Stimulated activated CD8-positive, alpha-beta memory T cell treated with anti-CD3 and anti-CD28 coated beads, Interleukin-15, amount 100 ng/mL, for 48 hours (primary cell): ENCODE data around the gene DNAJC15.
"Not testable (repeated sequence)": the region's sequence is repeated elsewhere in the genome, so short reads cannot be mapped to it uniquely, and the experiment has no call there.

Experiments used
- DNase-seq, 2 donors: peaks; one replicate each; pipeline ENCODE4 v3.0.0-alpha.2; 2020; ENCODE audit warnings: low read depth in 2 of 2

Gene DNAJC15

DNA sequence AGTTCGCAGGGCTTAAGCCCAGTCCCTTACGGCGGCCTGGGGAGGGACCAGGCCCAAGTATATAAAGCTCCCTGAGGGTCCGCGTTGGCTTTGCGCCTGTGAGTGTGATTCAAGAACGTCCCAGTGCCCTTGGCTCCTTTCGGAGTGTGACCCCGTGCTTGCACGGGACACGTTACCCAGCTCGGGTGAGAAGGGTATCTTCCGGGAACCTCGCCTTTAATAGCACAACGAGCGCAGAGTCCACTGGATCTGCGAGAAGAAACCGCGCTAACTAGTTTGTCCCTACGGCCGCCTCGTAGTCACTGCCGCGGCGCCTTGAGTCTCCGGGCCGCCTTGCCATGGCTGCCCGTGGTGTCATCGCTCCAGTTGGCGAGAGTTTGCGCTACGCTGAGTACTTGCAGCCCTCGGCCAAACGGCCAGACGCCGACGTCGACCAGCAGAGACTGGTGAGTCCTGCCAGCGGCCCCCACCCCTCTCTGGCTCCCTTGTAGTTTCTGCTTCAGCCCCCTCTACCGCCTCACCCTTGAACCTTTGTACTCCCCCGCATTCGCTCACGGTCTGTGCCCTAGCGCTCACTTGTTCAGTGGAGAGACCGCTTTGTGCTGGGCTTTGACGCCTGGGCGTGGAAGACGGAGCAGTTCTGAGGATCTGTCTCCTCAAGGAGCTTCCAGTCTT lies at the start of gene DNAJC15:
Gene DNAJC15, plus strand, starts transcription at position 298 of the 675 bp plus-strand sequence. Its CDS starts 41 bp downstream, at position 339.
- peak; percentile 61 to 72 for DNase-seq

DNA sequence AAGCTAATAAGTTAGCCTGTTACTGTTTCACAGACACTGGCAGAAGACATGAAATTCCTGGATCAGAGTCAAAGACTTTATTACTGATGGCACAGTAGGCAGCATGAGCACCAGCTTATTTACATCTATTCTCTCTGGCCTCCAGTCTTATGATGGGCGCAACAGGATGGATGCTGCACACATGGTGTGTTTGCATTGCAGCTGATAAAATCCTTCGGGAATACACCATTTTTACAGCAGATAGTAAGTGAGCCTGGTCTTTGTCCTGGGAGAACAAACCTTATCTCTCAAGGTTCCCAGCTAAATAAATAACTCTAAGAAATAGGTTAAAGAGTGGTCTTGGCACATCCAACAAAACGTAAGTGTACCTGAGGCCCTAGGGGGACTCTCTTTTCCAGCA lies 47.3 kb upstream of the DNAJC15 start:
- no peak for DNase-seq

DNA sequence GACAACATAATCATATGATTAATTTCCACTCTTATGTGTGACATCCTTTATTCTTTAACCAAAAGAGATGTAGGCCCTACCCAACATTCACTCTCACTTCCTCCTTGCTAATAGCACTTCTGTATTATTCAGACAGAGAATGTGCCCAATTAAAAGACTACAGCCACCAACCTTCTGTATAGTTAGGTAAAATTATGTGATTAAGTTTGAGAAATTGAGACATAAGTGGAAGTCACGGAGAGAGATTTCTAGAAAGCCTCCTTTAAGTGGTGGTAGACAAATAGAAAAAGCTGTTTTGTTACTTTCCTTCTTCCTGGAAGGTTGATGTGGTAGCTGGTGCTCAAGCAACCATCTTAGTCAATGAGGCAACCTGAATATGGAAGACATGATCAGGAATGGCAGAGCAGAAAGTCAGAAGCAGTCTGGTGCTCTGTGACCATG lies 46.1 kb upstream of the DNAJC15 start:
- DNase-seq = no peak

DNA sequence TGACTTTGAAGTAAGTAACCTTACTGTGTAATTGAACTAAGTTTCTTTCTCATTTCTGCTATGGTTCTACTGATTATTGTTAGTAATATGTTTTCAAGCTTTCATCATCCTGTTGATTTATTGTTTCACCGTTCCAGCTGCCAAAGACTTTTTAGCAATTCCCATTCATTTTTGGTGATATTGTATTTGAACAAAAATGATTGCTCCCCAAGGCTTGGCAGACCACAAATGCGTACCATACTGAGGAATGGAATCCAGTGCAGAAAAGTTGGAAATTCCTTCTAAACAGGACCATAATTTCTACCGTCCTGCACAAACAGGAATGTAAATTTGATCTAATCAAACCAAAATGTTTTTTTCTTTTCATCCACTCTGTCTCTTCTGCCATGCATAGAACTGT lies 42.1 kb upstream of the DNAJC15 start:
- no peak for DNase-seq

DNA sequence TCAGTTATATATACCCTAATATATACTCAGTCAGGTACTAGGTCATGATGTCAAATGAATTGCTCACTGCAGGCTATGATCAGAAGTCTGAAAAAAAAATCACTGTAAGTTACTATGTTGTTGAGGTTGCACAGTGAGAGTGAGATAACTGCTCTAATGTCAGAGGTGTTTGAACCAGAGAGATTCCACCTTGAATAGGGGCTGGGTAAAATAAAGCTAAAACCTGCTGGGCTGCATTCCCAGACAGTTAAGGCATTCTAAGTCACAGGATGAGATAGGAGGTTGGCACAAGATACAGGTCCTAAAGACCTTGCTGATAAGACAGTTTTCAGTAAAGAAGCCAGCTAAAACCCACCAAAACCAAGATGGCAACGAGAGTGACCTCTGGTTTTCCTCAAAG lies 41.5 kb upstream of the DNAJC15 start:
- no peak for DNase-seq

DNA sequence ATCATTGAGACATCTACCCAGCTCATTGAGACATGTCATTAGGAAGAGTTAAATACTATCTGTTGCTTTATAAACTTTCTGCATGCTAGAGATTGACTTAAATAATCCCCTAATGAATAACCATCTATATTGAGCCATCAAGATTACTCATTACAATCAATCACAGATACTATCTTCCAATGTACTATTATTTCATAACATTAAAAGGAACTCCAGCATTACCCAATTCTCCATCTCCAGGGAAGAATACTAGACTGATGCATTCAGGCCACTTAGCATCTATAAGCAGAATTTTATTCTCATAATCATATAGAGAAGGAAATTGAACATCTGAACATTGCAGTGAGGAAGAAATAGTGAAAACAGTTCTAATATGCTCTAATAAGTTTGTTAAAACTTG lies 39.4 kb upstream of the DNAJC15 start:
- DNase-seq = no peak

DNA sequence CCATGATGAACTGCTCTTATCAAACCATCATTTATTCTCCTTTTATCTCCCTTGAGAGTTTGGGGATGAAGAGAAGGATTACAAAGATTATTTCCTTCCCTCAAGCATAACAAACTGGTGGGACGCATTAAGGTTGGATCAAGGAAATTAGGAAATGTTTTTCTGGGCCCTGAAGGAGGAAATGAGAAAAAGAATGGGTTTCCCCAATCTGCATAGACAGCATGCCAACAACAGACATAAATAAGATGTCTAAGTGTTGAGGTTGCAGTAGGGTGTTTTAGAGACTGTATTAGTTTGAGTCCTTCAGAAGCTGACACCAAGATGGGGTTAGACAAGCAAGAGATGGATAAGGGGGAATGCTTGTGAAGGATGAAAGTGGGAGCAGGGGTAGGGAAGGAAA lies 38.7 kb upstream of the DNAJC15 start:
- no peak for DNase-seq

DNA sequence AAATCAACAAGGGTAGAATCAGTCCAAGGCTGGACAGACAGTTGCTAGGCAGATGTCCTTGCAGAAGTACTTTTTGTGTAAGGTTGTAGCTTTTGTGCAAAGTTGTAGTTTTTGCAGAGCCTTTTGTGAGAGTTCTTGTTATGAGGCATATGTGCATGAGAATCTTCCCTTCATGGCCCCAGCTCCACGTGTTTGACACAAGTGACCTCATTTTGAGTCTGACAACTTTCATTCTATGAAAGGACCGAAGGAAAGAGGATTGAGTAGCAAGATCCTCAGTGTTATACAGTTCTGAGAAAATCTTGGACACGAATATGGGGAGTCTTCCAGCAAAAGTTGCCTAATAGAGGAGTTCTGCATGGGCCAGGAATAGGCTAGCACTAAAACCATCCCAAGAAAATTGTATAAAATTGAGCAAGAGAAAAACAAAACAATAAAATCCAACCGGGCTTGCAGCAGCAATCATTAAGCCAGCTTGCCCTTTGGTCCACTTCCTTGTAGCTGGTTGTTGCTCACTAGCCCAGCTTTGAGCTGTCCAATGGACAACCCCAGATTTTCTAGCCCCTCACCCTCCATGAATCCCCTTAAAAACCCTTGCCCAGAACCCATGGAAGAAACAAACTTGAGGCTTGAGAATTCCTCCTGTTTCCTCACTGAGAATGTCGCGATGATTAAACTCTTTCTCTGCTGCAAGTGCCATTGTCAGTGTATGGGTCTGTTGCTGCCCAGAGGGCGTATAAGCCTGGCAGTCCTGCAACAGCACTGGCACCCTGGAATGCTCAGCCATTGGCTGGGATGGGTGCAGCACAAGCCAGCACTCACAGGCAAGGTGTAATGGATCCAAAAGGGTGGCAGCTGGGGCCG lies 37.8 kb upstream of the DNAJC15 start:
- no peak for DNase-seq

DNA sequence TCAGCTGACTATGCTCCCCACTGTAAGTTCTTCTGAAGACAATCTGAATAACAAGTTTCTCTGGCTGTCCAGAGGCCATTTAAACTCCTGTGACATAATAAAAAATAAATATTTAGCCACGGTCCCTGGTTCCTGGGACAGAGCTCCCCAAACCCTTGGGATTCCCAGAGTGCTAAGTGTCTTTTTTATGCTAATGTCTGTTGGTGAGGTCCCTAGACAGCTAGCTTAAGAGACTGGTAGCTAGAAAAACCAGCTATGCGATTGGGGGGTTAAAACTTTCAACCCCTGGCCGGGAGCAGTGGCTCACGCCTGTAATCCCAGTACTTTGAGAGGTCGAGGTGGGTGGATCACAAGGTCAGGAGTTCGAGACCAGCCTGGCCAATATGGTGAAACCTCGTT lies 37.2 kb upstream of the DNAJC15 start:
- DNase-seq = no peak

DNA sequence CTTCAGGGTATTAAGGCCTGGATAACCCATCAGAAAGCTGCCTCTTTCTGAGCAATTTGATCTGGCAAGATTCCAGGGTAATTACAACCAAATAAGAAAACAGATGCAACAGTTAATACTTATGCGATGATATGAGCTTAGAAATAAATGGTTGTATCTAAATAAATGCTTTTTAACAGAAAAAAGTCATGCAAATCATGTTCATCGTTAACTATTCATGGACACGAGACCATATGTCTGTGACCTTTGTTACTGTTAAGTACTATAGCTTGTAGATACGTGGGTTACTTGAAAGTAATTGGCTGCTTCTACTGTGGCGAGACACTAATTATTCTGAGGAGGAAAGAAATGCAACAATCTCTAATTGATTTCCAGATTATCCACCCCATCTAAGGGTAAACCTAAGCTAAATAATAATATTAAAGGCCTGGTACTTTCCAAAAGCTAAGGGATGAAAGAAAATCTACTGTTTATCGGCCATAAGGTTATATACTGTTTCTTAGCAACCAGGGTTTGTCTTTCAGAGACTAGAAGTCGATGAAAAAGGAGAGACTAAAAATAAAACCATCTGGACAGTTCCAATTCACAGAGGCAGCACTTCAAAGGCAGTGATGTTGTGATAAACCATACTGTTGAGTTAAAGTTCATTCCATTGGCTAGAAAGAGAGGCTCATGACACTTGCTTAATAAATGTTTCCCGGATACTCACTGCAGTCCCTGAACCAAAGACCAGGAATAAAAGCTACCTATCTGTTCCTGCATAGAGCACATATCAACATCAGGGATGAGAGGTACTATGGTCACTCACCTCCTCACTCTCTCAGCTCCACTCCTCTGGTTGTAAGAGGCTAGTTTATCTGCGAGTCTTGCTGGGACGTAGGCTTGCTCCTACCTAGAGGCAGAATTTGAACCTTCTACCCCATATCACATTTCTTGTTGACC lies 32.8 kb upstream of the DNAJC15 start:
- DNase-seq = no peak

DNA sequence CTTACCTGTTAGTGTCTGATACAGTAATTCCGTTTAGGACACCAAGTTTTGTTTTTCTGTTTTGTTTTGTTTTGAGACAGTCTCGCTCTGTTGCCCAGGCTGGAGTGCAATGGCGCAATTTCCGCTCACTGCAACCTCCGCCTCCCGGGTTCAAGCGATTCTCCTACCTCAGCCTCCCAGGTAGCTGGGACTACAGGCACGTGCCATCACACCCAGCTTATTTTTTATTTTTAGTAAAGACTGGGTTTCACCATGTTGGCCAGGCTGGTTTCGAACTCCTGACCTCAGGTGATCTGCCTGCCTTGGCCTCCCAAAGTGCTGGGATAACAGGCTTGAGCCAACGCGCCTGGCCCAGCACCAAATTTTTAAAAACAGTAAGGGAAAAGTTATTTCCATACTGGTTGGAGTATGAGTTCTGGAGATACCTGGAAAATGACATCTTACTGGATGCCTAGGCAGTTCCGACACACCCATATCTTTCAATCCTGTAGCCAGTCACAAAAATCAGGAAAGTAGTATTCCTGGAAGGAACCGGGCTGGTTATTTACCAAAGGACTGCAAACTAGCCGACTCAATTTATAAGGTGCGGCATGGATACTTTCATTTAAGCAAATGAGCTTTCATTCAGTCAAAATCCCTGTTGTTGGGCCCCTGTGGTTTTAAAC lies 32.0 kb upstream of the DNAJC15 start:
- DNase-seq = not testable (repeated sequence)

DNA sequence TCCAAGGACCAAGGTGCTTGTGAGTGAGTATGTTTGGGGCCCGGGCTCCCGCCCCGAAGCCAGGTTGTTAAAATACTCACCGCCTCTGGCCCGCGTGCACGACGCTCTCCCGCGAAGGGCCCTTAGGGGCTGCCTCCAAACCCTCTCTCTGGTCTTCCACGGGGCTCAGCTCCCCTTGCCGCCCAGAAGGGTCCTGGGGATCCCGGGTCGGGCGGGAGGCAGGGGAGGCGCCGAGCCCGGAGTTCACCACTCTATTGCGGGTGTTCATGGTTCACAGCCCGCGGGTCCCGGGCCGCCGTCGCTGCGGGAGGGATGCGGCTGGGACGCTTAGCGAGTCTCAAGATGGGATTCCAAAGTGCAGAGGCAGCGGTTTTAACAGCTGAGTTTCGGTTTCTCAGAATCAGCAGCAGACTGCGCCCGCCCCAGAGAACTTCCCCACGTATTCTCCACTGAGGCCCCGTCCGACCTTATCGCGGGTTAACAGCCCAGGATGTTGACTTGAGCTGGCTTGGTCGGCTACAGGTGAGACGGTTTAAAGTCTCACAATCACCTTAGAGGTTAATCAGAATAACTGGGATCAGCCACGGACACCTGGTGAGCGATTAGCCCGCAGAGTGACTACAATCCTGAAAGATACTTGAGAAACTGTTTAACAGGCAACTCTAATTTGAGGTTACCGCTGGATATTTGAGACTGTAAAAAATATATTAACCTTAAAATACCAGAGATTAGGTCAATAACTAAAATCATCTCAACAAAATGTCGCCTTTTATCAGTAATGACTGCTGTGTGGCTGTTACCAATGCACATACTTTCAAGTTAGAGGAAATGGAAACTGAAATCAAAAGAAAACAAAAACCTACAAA lies 31.3 kb upstream of the DNAJC15 start, which contains the start of gene EPSTI1:
Gene EPSTI1, minus strand, starts transcription at position 344 of the 866 bp plus-strand sequence. Its CDS starts 76 bp downstream, at position 268.
- DNase-seq = peak; percentile 55 to 61

DNA sequence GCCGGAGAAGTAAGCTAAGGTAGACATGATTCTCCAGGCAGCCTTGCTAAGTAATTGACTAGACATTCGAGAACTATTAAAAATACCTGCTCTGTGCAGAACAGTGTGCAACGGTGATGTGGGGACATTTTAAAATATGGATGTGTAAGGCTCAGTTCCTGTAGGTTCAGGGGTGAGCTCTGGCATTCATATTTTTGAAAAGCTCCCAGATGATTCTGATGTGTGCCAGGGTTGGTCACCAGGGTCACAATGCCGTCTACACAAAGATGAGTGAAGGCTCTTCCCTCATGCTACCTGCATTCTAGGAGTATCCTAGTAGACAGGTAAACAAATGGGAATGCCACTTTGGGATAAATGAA lies 30.6 kb upstream of the DNAJC15 start:
- no peak for DNase-seq

DNA sequence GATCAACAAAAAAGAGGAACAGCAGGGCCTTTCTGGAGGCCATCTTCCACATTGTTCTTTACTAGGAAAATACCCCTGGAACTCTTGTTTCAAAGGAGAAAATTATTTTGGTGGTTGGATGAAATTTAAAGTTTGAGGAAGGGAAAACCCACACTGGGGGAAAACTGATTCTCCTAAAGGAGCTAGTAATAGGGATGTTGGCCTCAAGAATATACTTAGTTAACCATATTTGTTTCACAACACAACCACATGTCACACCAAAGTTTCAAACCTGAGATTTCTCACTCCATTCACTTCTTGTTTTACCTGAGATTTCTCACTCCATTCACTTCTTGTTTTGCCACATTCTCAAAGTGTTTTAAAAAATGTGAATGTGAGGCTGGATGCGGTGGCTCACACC lies 28.5 kb upstream of the DNAJC15 start:
- no peak for DNase-seq

DNA sequence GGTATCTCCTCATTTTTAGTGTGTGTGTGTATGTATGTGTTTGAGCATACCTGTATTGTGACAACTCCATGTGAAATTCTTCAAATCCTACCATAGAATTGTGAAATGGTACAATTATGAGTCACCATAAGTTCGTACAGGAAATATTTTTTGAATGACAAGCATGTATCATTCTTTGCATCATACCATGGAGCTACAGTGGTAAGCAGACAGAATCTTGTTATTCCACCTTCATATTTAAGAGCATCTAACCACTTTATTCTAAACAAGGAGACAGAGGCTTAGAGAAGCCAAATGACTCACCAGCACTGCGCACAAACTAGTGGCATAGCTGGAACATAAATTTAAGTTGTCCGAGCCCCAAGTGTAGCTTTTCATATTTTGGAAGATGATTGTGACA lies 26.8 kb upstream of the DNAJC15 start:
- no peak for DNase-seq

DNA sequence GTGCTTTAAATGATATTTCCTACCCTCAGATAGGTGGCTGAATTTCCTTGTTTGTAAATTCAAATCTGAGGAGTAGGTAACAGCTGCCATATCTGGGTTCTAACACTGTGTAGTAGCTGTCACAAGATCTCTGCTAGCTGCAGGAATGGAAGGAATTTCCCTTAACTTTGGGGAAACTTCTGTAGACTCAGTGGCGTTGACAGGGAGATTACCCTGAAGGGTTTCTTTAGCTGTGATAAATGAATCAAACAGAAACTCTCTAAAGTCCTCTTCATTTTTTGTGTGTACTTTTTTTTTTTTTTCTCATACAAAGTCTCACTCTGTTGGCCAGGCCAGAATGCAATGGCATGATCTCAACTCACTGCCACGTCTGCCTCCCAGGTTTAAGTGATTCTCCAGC lies 26.0 kb upstream of the DNAJC15 start:
- DNase-seq = no peak

DNA sequence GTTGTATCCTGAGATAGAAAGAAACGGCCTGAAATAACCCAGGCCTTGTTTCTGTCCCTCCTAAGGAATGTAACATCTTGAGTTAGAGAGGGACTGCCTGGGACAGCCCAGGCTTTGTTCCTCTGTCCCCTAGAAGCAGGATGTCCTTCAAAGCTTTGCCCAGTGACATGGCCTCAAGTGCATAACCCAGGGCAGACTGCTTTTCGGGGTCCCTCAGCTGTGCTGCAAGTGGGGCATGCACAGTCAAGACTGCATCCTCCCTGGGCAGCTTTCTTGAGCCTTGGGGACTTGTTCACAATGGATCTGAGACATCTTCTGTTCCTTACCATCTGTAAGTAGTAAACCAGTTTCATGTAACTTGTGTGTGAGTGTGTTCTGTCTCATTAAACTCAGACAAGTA lies 23.9 kb upstream of the DNAJC15 start:
- no peak for DNase-seq

DNA sequence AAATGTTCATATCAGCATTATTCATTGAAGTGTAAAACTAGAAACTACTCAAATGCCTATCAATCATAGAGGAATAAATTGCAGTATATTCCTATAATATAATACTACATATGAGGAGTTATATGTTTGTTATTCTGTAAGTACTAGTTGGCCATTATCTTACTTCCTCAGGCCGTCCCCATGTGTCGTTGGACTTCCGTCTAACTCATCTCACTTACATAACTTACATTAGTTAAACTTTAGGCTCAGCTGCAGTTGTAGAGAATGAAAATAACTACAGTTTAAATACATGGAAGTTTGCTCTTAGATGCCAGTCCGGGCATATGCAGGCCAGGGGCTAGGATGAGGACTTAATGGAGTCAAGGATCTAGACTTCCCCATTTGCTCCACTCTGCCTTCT lies 22.7 kb upstream of the DNAJC15 start:
- DNase-seq = no peak

DNA sequence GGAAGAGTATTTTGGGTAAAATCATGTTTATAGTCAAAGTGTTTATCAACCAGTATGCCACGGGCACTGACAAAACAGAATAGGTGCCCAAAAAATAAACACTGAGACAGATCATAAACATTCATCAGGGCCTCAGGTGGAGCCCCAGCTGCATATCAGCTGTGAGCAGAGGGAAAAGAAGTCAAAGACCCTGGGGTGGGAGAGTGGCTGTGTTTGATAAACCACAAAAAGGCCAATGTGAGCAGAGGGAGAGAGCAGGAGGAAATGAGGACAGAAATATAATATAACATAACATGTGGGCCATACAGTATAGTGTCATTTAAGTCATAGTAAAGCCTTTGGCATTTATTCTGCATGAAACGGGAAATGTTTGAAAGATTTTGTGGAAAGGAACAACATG lies 21.4 kb upstream of the DNAJC15 start:
- DNase-seq = no peak

DNA sequence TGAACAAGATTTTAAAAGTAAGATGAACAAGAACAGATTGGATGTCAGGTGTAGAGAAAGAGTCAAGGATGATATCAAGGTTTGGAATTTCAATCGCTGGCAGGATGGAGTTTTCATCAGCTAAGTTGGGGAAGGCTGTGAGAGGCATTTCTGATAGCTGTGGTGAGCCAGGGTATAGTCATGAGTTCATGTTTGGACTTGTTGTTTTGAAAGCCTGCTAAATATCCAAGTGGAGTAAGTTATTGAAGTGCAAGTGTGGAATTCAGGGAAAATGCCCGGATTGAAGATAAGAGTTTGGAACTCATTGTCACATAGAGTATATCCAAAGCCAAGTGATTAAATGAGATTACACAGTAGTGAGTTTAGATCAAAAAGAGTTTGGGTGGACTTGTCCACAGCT lies 20.4 kb upstream of the DNAJC15 start:
- DNase-seq = no peak

DNA sequence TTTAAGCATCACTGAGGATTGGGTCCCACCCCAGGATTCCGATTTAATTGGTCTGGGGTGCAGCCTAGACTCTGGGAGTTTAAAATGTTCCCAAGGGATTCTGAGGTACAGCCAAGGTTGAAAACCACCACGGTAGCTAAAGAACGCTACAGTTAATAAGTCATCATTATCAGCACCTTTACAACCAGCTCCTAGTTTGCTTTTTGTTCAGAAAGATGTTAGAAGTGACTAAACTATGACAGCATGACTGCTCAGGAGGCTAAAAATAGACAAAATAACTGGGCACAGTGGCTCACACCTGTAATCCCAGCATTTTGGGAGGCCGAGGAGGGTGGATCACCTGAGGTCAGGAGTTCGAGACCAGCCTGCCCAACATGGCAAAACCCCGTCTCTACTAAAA lies 19.7 kb upstream of the DNAJC15 start:
- DNase-seq = no peak
